Renal cortex interstitium (tissue), 11 donors: Measurements from ENCODE around the gene HAGHL. TPM values are rescaled to one million over a fixed set of nuclear protein-coding genes. Genes with fewer than 3 reads are reported as not detected.
A peak's percentile ranks its signal among the peaks of the same experiment; 100 is the strongest.

ENCODE experiments used
- DNase-seq, 11 donors: peaks; one replicate each; pipeline ENCODE4 v3.0.0-alpha.2; 2013; ENCODE audit warnings: low read depth in 9 of 11, low spot score in 4 of 11; ENCODE audit errors: extremely low read depth in 1 of 11
- polyA plus RNA-seq, 3 donors: library from polyadenylated mRNA; unstranded; fragments of 120-200 nt; gene quantifications; one replicate each; pipeline ENCODE4 v1.2.1, GENCODE V29; 2013; ENCODE audit not compliant: insufficient read length in 3 of 3

Gene HAGHL
- polyA plus RNA-seq, 3 donors = 3.8 to 12.1 (median 5.1) TPM

DNA sequence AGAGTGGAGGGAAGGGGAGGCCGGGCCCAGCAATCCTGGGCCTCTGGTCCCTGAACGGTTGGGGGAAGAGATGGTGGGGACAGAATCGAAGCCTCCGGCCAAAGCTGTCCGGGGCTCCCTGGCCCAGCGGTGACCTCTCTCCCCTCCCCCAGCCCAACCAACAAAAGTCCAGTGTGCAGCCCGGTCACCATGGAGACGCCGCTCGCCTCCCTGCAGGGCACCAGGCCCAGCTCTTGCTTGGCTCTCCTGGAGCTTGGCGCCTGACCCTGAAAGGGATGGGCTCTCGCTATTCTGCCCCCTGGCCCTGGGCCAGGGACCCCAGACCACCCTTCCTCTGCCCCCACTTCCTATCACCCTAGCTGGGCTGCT, 10.7 kb upstream of the HAGHL start:
- DNase-seq = no peak

- no peak for DNase-seq
Measured at GRCh38 chr16:716768-717325, 10.1 kb upstream of the HAGHL start.

DNA sequence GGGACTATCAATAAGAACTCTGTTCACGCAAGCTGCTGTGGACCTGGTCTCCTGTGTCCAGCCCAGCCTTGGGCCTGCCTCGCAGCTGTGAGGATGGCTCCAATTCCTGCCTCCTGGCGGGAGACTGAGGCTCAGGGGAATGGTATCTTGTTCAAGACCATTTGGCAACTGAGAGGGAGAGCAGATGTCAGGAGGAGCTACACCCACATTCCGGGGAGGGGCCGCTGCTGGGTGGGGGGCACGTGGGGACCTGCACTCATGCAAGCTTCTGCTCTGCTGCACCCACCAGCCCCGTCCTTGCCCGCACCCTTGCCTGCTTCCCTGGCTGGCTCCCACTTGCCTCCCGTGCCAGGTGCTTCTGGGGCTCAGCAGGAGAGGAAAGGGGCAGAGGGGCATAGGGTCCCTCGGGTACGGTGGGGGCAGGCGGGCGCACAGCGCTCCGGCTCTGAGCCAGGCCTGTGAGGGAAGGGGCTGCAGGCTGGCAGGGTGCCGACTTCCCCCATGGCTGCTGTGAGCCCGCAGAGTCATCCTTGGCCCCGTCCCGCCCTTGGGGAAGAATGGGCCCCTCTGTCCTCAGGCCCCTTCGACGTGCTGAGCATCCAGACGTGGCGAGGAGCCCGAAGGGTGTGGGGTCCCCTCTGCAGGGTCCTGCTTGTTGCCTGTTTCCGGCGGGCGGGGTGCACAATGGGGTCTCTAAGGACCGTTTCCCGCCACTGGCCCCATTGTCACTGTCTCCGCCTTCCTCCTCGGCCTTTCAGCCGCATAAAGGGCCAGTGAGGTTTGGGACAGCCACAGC, 9.3 kb upstream of the HAGHL start:
- no peak for DNase-seq

DNA sequence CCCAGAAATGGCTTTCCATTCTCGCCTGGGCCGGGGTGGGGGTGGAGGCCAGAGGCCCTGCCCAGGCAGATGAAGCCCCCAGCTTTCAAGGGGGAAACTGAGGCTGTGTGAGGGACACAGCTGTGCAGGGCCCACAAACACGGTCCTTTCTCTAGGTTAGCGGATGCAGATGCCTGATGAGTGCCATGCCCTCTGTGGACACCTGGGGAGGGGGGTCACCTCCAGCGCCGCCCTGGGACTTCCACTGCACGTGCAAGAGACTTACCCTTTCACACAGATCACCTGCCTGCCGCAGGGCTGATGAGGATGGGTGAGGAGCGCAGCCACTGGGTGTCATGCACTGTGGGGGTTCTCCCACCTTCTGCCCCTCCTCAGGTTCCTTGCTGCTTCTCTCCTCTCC, 8.5 kb upstream of the HAGHL start:
- DNase-seq = no peak

DNA sequence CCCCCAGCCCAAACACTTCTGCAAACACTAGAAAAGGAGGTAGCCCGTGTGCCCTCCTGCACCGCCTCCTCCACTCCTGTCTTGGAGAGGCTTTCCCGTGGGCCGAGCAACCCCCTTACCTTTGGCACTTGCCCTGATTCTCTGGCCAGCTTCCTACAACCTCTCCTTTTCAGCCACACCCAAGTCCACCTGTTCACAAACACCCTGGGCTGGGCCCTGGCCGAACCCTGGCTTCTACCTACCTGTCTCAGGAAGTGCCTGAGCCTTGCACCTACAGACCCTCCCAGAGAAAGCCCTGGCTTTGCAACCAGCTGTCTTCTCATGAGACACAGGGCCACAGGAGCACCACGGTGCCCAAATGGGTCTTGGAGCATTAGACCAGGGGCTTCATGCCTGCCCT, 8.0 kb upstream of the HAGHL start:
- no peak for DNase-seq

GRCh38 chr16:719815-720446, 7.0 kb upstream of the HAGHL start:
- DNase-seq = no peak

GRCh38 chr16:720447-720989, 6.4 kb upstream of the HAGHL start:
- DNase-seq = peak in 3 of 11 donors; percentile 56 to 68 (median 67)

- peak in 6 of 11 donors; percentile 55 to 82 (median 74) for DNase-seq
Measured at GRCh38 chr16:720990-721764, 5.7 kb upstream of the HAGHL start, which contains the start of gene ANTKMT. ANTKMT (plus strand) TSS chr16:721146; CDS start chr16:721275, 129 bp downstream.

GRCh38 chr16:721765-722540, 5.0 kb upstream of the HAGHL start:
- no peak for DNase-seq

DNA sequence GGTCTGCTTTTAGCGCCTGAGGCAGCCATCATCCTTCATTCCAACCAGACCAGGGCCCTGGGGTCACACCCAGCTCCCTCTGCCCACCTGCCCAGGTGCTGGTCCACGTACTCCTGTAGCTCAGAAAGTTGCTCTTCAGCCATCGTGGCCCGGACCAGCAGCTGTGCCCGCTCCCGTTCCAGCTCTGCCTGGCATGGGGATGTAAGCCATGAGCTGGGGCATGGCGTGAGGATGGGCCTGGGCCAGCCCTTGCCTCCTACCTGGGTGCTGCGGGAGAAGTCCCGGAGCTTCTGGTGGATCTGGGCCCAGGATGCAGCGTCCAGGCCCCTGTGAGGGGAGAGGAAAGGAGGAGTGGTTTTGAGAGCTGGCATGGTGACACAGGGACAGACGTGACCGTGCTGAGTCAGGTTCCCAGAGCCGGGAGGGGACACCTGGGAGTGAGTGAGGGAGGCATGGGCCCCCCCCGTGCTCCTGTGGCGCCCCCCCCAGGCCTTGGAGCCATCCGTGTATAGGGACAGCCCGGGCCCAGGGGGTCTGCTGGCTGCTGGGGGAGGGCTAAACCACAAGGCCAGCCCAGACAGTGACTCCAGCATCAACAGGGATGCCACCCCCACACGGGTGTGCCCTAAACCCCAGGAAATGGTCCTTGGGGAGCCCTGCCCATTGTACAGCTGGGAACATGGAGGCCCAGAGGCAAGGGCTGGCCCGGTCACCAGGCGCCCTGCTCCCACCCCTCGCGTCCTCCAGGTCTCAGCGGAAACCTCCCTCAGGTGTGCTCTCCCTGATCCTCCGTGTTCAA, 3.9 kb upstream of the HAGHL start:
- no peak for DNase-seq

DNA sequence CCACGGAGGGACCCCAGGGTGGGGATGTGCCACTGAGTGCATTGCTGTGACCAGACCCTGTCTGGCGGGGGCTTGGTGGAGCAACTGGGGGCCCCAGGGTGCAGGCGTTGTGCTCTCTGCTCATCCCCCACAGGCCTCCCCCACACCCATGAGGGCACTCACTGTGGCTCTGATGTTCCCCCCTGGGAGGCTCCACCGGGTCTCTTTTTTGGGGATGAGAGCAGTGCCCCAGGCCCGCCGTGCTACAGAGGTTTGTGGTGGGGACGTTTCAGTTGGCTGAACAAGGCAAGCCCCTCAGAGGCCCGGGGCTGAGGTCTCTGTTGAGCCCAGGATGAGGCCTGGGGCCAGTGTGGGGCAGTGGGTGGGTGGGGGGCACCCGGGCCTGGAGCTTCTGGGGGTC, 3.2 kb upstream of the HAGHL start:
- DNase-seq = no peak

- DNase-seq = no peak
Measured at GRCh38 chr16:724188-725040, 2.5 kb upstream of the HAGHL start.

DNA sequence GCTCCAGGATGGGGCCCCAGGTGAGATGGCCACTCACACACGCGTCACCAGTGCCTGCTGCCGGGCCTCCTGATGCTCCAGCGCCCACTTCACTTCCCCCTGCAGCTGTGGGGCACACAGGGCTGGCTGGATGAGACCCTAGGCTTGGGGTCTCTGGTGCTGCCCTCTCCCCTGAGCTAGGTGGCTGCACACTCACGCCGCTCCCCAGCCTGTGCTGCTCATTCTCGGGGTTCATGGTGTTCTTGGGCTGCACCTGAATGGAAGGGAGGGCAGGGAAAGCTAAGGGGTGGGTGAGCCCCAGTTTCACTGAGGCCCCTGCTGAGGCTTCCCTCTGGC, 1.9 kb upstream of the HAGHL start:
- no peak for DNase-seq

DNA sequence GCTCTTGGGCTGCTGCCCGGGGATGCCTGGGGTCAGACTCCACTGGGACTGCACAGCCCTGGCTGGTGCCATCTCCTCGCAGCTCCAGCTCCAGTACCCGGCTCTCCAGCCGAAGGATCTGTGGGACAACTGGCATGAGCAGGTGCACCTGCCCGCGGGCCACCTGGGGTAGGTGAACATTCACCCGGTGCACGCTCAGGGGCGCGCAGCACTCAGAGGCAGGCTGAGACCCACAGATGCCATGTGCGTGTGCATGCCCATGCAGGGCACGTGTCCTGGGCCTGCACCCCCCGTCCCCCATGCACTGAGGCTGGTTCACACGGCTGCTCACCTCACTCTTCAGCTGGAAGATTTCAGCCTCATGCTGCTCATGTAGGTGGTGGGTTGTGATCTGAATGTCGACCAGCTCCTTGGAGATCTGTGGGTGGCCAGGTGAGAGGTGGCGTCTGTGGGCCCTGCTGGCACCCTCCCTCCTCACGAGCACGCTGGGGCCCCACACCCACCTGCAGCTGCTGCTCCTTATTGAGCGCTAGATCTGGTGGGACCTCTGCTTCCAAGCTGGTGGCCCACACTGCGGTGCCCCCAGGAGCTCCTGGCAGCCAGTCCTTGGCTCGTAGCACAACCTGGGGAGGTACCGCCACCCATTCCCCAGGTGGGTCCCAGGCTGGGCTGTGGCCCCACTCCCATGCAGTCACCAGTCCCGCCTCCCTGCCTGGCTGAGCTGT, 1.3 kb upstream of the HAGHL start:
- no peak for DNase-seq

DNA sequence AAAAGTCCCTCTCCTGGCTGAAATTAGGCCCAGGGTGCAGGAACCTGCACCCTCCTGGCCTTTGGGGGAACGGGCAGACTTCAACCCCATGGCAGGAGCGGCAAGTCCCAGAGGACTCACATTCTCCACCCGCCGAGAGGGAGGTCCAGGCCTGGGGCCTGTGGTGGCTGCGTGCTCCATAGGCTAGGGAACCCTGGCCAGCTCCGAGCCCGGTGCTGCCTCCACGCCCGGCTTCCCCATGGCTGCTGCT, 793 bp upstream of the HAGHL start:
- no peak for DNase-seq

DNA sequence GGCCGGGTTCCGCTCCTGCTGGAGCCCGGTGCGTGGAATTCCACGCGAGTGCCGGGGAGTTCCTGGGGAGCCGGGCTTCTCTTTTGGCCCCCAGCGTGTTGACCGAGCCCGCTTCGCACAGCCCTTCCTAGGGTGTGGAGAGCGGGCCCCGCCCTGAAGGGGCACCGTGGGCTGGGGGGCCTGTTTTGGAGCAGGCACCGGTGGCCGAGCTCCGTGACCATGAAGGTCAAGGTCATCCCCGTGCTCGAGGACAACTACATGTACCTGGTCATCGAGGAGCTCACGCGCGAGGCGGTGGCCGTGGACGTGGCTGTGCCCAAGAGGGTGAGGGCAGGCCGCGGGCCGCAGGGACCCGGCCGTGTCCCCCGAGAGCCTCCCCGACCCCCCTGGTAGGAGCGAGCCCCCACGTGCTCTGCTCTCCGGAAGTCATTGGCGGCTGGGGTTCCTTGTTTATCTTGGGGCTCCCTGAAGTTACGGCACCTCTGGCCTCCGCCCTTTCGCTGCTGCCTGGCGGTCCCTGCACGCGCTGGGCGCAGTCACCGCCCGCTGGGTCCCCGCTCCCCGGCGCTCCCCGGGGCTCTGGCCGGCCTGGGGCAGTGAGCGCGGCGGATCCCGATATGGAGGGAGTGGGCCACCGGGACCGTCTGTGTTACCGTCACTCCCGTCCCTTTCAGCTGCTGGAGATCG, 528 bp downstream of the HAGHL start:
- no peak for DNase-seq
